Smooth muscle cell (in vitro differentiated cells): ENCODE results near the gene HPGD. TPM values are rescaled to one million over a fixed set of nuclear protein-coding genes. Genes with fewer than 3 reads are reported as not detected.

Experiments
- DNase-seq: peaks from one replicate; lab custom pipeline; 2025; ENCODE audit not compliant: unreplicated experiment; lab: John Stamatoyannopoulos, UW
- H2AFZ ChIP-seq: fragments of 200-600 bp; sonication (generic); 2 replicates; pipeline ENCODE4 v1.6.0; 2016; ENCODE audit warnings: antibody characterized with exemption, low read depth, mild to moderate bottlenecking
- H3F3A ChIP-seq: fragments of 200-600 bp; sonication (generic); 2 replicates; pipeline ENCODE4 v1.6.0; 2017; ENCODE audit warnings: antibody characterized with exemption, low read depth
- H3K27ac ChIP-seq: fragments of 200-600 bp; sonication (generic); 2 replicates; pipeline ENCODE4 v1.5.1; 2016; ENCODE audit warnings: low read depth, mild to moderate bottlenecking
- H3K27me3 ChIP-seq: fragments of 200-600 bp; sonication (generic); 2 replicates; pipeline ENCODE4 v1.6.1; 2016; ENCODE audit warnings: low read depth, mild to moderate bottlenecking
- H3K36me3 ChIP-seq: fragments of 200-600 bp; sonication (generic); 2 replicates; pipeline ENCODE4 v1.5.1; 2016; ENCODE audit warnings: low read depth
- H3K4me1 ChIP-seq: fragments of 200-600 bp; sonication (generic); 2 replicates; pipeline ENCODE4 v1.5.1; 2016; ENCODE audit warnings: low read depth
- H3K4me2 ChIP-seq: fragments of 200-600 bp; sonication (generic); 2 replicates; pipeline ENCODE4 v1.6.0; 2016; ENCODE audit warnings: mild to moderate bottlenecking
- H3K4me3 ChIP-seq: fragments of 200-600 bp; sonication (generic); 2 replicates; pipeline ENCODE4 v1.5.1; 2016; ENCODE audit warnings: mild to moderate bottlenecking
- H3K79me2 ChIP-seq: fragments of 200-600 bp; sonication (generic); 2 replicates; pipeline ENCODE4 v1.6.0; 2016; ENCODE audit warnings: low read depth, mild to moderate bottlenecking
- H3K9ac ChIP-seq: fragments of 200-600 bp; sonication (generic); 2 replicates; pipeline ENCODE4 v1.6.0; 2016; ENCODE audit warnings: low read depth
- H3K9me3 ChIP-seq: fragments of 200-600 bp; sonication (generic); replicated peaks from 2 replicates; pipeline ENCODE4 v1.5.1; 2016; ENCODE audit warnings: low read depth
- H4K20me1 ChIP-seq: fragments of 200-600 bp; sonication (generic); 2 replicates; pipeline ENCODE4 v1.6.0; 2016; ENCODE audit warnings: low read depth
- WGBS: methylation state at CpG from one replicate; pipeline ENCODE4 v1.1.7; 2016; ENCODE audit warnings: low lambda C conversion rate; 5-methylcytosine and 5-hydroxymethylcytosine counted together
- polyA plus RNA-seq: library from polyadenylated mRNA; unstranded; fragments of >200 nt; fragmentation: Nextera tagmentation; extraction: Ambion mirVana; gene quantifications from 2 replicates; pipeline ENCODE4 v1.2.1, GENCODE V29; 2016
- total RNA-seq: library from RNA; depleted of rRNA; stranded (reverse); fragments of >200 nt; gene quantifications from 2 replicates; pipeline ENCODE4 v1.2.3, GENCODE V29; 2014
- TF ChIP-seq, protein P1 (sequence below): fragments of 200-600 bp; sonication (generic); IDR thresholded peaks from 2 replicates; pipeline ENCODE4 v1.5.1; 2017; ENCODE audit warnings: borderline replicate concordance, mild to moderate bottlenecking, antibody characterized with exemption; ENCODE audit not compliant: insufficient read depth, poor library complexity, severe bottlenecking

HPGD gene
- total and polyA plus RNA-seq, 2 experiments from 2014 or later, result 0.97 to 20.0 TPM

DNA sequence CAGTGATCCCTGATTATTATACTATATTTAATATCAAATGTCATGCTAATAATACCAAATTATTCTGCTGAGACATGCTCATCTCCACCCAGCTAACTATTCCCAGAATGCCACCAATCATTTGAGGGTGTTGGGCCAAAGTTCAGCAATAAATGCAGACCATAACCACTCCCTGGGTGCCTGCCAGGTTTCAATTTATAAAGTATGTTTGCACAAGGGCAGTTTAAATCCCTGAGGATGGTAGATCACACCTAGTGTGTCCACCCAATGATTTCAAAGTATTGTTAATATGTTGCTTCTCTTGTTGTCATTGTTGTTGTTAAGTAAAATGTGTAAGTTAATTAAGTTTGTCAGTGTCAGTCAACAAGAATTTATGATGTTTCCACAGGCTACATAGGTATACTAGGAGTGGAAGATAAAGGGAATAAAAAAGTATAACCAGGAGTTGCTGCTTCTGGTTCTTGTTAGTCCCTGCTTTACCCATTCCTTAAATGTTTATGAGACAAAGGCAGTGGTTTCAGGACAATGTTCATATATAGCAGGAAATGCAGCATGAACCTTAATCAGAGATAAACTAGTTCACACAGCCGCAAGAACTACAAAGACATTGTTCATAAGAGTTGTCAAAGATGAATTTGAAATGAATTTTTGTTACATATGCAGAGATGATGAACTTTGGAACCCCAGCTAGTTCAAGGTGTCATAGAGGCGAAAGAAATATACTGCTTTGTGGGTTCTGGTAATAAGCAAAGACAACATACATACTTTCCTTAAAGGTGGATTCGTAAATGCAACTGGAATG lies 25.5 kb downstream of the HPGD start:
- Histone ChIP-seq H3K36me3 (no peaks in the 10 kb centered on the region), H3K27me3 (no peaks in the 10 kb centered on the region), H4K20me1 (no peaks in the 10 kb centered on the region), H3K4me3 (no peak overlapping the region), H3K27ac (no peak overlapping the region), H3K4me2 (no peak overlapping the region), H3K79me2 (no peaks in the 10 kb centered on the region), H2AFZ (no peak overlapping the region), H3F3A (no peaks in the 10 kb centered on the region), H3K4me1 (no peaks in the 10 kb centered on the region), H3K9me3 (no peaks in the 10 kb centered on the region), H3K9ac (no peak overlapping the region)
- WGBS, result 92% methylated on average over 3 of the region's 3 CpGs
- no peak for DNase-seq
- TF ChIP-seq, protein P1, sequence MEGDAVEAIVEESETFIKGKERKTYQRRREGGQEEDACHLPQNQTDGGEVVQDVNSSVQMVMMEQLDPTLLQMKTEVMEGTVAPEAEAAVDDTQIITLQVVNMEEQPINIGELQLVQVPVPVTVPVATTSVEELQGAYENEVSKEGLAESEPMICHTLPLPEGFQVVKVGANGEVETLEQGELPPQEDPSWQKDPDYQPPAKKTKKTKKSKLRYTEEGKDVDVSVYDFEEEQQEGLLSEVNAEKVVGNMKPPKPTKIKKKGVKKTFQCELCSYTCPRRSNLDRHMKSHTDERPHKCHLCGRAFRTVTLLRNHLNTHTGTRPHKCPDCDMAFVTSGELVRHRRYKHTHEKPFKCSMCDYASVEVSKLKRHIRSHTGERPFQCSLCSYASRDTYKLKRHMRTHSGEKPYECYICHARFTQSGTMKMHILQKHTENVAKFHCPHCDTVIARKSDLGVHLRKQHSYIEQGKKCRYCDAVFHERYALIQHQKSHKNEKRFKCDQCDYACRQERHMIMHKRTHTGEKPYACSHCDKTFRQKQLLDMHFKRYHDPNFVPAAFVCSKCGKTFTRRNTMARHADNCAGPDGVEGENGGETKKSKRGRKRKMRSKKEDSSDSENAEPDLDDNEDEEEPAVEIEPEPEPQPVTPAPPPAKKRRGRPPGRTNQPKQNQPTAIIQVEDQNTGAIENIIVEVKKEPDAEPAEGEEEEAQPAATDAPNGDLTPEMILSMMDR, result no peak

DNA sequence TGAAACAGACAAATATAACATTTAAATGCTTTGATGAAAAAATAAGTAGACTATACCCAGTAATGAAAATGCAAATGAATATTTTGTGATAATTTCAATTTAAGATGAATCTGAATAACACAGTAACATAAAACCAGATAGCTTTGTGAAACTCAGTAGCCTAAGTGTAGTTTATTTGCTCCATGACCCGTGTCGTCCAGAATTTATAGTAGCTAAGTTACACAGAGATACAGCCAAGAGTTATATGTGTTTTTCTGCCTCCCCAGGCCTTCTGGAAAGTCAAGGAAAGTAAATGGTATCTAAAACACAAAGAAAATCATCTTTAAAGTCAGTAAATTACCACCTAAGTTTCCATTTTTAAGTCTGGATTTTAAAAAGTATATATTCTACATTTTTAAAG lies 26.7 kb downstream of the HPGD start:
- Histone ChIP-seq H3K9me3 (no peaks in the 10 kb centered on the region), H2AFZ (no peak overlapping the region), H3K4me3 (no peak overlapping the region), H3K4me1 (no peaks in the 10 kb centered on the region), H4K20me1 (no peaks in the 10 kb centered on the region), H3K79me2 (no peaks in the 10 kb centered on the region), H3K4me2 (no peak overlapping the region), H3K27me3 (no peaks in the 10 kb centered on the region), H3K9ac (no peak overlapping the region), H3F3A (no peaks in the 10 kb centered on the region), H3K36me3 (no peaks in the 10 kb centered on the region), H3K27ac (no peak overlapping the region)
- TF ChIP-seq, protein P1, result no peak
- WGBS, result 68% methylated on average over 2 of the region's 2 CpGs
- DNase-seq, result no peak

DNA sequence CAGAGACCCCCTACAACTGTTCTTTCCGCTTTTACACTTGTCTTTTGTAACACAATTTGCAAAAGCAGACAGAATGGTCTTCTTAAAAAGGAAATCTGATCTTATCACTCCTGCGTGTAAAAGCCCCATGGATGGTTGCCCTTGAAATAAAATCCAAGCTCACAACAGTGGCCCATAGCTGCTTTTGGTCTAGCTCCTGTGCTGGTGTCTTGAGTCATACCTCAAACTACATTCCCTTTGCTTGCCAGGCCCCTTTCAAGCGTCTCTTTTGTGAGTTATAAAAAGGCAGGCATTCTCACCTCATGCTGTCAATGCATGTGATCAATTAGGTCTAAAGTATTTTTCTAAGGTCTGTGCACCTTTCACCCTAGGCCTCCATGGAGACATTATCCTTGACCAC lies 27.6 kb downstream of the HPGD start:
- no peak overlapping the region for H2AFZ ChIP-seq
- H3K9ac ChIP-seq, result no peak overlapping the region
- H3K79me2 ChIP-seq, result no peaks in the 10 kb centered on the region
- no peaks in the 10 kb centered on the region for H4K20me1 ChIP-seq
- no peaks in the 10 kb centered on the region for H3K36me3 ChIP-seq
- H3K27ac ChIP-seq, result no peak overlapping the region
- H3K27me3 ChIP-seq, result no peaks in the 10 kb centered on the region
- DNase-seq, result no peak
- WGBS, result 56% methylated on average over 3 of the region's 3 CpGs
- H3K4me2 ChIP-seq, result no peak overlapping the region
- H3F3A ChIP-seq, result no peaks in the 10 kb centered on the region
- H3K4me3 ChIP-seq, result no peak overlapping the region
- TF ChIP-seq, protein P1, result no peak
- no peaks in the 10 kb centered on the region for H3K4me1 ChIP-seq
- H3K9me3 ChIP-seq, result no peaks in the 10 kb centered on the region

DNA sequence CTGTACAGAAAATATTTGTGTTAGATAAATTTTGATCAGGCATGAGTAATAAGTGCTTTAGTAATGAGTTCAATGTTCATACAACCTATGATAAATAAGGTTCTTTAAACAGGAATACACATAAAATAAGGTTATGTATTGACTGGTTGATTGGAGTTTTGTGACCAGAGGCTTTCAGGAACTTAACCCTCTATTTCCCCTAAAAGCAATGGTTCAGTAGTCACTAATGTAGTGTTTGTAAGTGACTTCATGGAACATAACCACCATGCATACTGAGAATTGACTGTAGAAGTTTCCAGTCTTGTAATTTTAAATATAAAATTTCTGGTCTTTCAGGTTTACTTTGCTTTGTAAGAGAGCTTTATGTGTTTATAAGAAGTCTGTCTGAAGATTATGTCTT lies 28.1 kb downstream of the HPGD start:
- H3K4me3 ChIP-seq, result no peak overlapping the region
- H3K36me3 ChIP-seq, result no peaks in the 10 kb centered on the region
- H3K4me2 ChIP-seq, result no peak overlapping the region
- TF ChIP-seq, protein P1, result no peak
- H3K79me2 ChIP-seq, result no peaks in the 10 kb centered on the region
- H3K27me3 ChIP-seq, result no peaks in the 10 kb centered on the region
- H4K20me1 ChIP-seq, result no peaks in the 10 kb centered on the region
- no peaks in the 10 kb centered on the region for H3K9me3 ChIP-seq
- no peak overlapping the region for H3K27ac ChIP-seq
- H2AFZ ChIP-seq, result no peak overlapping the region
- no peak for DNase-seq
- H3F3A ChIP-seq, result no peaks in the 10 kb centered on the region
- H3K9ac ChIP-seq, result no peak overlapping the region
- H3K4me1 ChIP-seq, result no peaks in the 10 kb centered on the region
